GM18909 (cell line): ENCODE data around the gene GNG2.

ENCODE experiments used
- ATAC-seq: cut with Tn5 transposase; IDR thresholded peaks from one replicate; pipeline ENCODE4 v1.9.1; 2021; ENCODE audit warnings: mild to moderate bottlenecking; ENCODE audit not compliant: unreplicated experiment, poor library complexity

GNG2 gene

DNA sequence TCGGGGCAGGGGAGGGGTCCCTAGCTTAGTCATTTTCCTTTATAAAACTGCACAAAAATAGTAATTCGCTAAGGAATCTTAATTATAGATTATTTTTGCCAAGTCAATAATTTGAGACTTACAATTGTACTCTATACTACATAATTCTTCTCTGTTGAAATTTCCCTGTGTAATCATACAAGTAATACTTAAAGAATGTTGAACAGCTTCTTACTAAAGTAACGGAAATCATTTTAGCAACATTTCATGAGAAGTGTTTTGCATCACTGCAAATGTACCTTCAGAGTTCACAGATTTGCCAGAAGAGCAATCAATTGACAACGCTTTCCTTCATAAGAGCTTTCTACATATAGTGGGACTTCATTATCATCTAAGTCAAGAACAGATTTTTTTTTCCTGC is 7.9 kb upstream of the GNG2 start:
- no peak for ATAC-seq

- no peak for ATAC-seq
Measured at GRCh38 chr14:51855234-51855633, 5.2 kb upstream of the GNG2 start.

DNA sequence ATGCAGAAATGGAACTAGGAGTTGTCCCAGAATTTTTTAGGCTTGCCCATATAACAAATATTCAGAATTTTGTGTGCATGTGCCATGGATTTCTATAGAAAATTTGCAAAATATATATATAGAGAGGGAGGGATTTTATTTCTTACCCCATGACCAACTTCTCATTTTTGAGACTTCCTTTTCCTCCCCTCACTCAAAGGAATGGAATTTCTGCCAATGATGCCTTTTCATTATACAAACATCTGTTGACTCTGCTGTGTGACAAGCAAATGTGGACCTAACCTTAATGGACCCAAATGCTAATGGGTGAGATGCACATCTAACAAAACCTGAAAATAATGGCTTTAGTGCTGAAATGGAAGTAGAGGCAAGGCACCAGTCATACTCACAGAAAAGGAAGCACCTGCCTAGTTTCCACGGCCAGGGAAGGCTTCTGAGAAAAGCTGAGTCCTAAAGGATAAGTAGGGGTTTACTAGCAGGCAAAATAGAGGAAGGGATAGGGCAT is 3.6 kb upstream of the GNG2 start:
- ATAC-seq, result no peak

GRCh38 chr14:51859131-51859530 is 1.3 kb upstream of the GNG2 start:
- no peak for ATAC-seq

GRCh38 chr14:51860825-51861499 is 550 bp downstream of the GNG2 start:
- ATAC-seq, result peak; percentile 12

DNA sequence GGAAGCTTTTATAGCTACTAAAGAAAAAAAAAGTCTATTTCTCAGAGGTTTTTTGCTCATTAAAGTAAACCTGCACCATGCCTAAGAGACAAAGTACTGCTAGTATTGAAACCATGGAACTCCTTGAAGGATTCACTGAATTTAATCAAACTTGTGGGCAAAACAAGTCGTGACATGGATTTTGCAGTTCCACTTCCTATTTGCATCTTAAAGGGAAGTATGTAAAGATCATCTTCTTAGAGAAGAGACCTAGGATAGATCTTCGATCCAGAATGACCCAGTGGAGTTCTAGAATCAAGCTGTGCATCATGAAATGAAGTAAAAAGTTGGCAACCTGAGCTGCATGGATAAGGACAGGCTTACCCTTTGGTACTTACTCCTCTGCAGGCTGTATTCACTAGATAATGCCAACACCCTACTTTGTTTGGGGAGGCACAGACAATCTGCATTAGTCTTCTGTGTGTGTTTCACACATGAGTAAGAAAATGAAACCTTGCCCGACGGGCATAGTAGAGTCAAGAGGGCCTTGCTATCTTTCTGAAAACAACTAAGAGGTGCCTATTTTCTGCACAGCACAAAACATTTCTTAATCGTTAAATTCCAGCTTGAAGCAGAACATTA is 1.9 kb downstream of the GNG2 start:
- no peak for ATAC-seq

DNA sequence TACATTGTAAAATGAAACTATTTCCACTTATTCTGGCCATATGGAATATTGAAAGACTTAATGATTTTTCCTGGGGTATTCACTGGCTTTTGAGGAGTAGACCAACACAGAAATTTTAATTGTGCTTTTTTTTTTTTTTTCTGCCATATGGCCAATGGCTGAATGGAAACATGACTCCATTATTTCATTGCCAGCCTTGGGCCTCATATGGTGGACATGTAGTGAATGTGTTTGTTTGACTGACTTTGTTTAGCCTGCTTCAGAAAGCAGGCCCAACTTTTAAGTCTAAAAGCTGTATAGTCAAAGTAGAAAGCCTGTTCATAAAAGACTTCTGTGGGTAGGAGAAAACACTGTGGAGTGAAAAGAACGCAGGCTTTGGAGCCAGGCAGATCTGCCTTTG is 2.4 kb downstream of the GNG2 start:
- ATAC-seq, result no peak

- peak; percentile 34 for ATAC-seq
Measured at GRCh38 chr14:51865953-51866747, 5.7 kb downstream of the GNG2 start.

DNA sequence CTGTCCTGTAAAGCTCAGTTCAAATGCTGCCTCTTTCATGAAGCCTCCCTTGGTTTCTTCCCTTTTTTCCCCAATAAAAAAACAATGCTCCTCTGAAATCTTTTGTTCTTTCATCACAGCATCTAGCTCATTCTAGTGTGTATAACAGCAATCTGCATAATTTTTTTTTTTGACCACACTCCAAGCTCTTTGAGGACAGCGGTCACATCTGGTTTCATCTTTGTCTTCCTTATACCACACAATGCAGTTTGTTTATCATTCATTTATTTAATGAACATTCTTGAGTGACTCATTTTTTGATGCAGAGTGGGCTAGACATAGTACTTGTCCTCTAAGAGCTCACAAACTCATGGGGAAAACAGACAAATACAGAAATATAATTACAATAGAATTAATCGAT is 7.3 kb downstream of the GNG2 start:
- ATAC-seq, result peak; percentile 38

DNA sequence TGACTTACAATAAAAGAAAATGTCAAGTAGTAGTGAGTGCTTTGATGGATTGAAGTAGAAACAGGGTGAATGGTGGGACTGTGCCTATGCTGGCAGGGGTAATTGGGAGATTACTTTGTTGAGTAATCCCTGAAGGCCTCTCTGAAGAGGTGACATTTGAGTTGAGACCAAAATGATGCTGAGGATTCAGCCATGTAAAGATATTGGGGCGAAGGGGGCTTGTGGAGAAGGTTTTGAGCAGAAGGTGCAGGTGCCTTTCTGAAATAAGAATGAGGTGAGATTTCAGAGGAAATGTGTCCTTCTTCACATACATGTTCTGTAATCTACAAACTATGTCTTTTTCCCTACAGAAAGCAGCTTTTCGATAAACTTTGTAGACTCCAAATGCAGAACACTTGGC is 8.0 kb downstream of the GNG2 start:
- no peak for ATAC-seq

- no peak for ATAC-seq
Measured at GRCh38 chr14:51869411-51870100, 9.1 kb downstream of the GNG2 start.

DNA sequence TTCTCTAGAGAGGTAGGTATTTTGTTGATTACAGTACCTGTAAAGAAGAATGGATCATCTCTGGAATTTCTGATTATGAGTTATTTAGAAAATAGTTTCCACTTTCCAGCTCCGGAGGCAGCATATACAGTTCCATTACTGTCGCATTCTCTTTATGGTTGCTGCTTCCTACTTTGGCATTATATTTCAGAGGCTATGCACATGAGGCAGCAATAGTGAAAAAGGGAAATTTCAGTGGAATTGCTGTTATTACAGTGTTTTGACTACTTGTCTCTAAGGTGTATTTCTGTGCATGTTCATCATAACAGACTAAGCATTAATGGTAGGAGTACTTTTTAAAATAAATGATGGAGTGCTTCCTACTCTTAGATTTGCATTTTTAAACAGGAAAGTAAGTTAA is 10.2 kb downstream of the GNG2 start:
- no peak for ATAC-seq

DNA sequence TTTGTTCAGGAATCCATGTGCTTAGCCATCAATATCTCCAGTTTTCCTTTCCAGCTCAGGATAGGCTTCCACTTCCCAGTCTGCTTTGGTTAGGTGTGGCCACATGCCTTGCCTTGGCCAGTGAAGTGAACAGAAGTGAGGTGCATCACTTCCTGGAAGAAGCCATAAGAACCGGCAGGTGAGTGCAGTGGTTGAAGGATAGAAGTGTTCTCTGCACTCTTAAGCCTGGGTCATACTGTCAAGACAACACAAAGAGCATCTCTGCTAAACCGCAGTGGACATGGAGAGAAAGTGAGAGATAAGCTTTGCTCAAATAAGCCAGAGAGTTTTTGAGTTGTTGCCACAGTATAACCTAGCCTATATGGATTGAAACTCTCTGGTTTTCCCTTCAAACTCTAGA is 11.4 kb downstream of the GNG2 start:
- ATAC-seq, result no peak

DNA sequence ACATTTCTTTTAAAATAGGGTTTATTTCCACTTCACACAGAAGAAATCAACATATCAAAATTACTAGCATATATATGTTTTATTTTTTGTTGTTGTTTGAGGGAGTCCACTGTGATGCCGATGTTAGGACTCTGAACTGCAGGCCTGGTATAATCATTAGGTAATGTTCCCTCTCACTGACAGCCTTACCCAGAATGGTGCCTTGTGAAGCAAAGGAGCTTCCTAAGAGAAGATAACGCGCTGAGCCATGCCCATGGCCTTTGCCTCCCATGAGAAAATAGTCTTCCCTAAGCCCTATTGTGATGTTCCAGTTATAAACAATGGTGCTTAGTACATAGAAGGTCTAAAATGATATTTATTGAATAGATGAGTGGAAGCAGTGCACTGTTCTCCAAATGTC is 12.0 kb downstream of the GNG2 start:
- ATAC-seq, result no peak

GRCh38 chr14:51873221-51873893 is 12.9 kb downstream of the GNG2 start:
- peak; percentile 89 for ATAC-seq

DNA sequence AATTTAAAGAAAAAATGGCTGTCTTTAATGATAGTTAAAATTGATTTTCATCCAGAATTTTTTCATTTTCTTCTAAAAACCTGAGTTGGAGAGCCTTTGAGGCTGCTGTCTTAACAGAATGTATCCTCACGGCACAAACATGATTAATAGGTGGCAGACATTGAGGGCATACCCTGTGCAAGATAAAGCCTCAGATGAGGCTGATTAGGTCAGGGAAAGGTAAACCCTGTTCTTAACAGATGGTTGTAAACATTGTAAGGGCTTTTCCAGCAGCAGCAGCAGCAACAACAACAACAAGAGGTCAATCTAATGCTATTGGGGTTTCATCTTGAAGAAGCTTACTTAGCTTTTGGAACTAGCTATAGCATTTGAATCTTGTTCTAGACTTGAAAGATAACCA is 17.4 kb downstream of the GNG2 start:
- ATAC-seq, result no peak

GRCh38 chr14:51879170-51879569 is 18.8 kb downstream of the GNG2 start:
- ATAC-seq, result no peak

DNA sequence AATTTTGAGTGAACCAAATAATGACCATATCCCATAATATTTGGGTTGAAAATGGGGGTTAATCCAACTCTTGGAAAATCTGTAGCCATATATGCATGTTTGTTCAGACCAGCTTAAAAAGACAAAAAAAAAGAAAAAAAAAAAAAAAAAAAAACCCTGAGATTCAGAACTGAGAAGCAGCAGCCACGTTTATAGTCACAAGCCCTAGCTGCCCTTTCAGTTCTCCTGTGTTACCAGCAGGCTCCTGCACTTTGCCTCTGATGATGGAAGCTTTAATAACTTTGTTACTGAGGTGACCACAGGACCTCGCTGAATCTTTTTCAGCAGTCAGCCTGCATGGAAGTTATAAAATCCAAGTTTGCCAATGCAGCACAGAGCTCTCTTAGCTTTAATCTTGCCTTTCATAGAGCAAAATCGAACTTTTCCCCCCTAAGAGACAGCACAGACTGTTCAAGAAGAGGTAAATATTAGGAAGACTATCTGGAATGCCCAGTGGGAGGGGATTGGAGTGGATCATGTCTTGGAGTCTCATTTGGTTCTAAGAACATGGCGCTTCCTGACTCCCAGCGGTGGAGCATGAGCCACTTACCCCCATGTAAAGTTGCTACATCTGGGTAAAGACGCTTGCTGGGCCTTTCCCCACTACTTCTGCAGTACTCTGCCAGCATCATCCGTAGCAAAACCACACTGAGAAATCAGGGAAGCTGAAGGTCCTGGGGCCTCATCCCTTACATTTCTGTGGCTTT is 20.6 kb downstream of the GNG2 start:
- ATAC-seq, result peak; percentile 55

DNA sequence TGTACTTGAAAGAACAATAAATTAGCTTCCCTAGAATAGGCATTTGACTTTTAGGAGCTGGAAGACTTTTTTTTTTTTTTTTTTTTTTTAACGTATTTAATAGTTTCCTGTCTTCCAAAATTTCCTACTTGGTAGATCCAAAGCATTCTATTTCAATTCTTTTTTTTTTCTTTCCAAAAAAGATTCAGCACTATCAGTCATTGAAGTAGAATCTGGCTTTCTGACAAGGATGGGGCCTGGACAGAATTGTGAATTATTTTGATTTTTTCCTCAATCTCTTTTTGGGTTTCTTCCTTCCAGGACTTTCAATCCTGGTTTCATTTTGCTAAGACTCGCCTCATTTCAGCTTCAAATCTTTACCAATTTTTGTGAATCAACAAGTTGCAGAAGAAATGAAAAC is 21.2 kb downstream of the GNG2 start:
- ATAC-seq, result no peak

DNA sequence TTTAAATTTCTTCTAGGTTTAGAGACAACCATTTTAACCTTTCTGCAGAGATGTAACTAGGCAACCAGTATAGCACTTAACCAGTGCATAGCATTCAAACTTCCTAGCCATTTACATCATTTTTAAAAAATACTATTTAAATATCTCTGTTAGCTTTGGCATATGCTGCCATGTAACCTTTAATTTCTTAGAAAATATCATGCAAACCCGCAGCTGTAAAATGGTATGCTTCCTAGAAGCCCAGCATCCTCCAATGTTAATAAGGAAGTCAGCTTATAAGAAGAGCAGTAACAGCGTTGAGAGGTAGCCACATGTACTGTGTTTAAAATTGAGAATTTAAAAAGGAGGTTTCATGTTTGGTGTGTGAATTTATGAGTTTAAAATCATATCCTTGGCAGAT is 22.8 kb downstream of the GNG2 start:
- no peak for ATAC-seq
